ENCODE results near the gene MYH14. TPM values are rescaled to one million over a fixed set of nuclear protein-coding genes. Genes with fewer than 3 reads are reported as not detected.

MYH14 gene
- total RNA-seq, 4 donors from 2014 or later, result 8.0 to 12.8 (median 10.3) TPM

- no peak for ATAC-seq (ENCODE audit: low FRiP score)
- no peak for DNase-seq (ENCODE audit: low spot score)
- no peak for TF ChIP-seq CTCF (IDR thresholded peaks at IDR 0.05)
These were observed 72.4 kb downstream of the MYH14 start for GRCh38 chr19:50275577-50276368.

GRCh38 chr19:50276370-50277063 lies 73.1 kb downstream of the MYH14 start:
- DNase-seq (ENCODE audit: low spot score) (no peak), ATAC-seq (ENCODE audit: low FRiP score) (no peak)
- TF ChIP-seq CTCF (IDR thresholded peaks at IDR 0.05), result no peak

GRCh38 chr19:50277966-50278580 lies 74.7 kb downstream of the MYH14 start:
- DNase-seq (ENCODE audit: low spot score) (no peak), ATAC-seq (ENCODE audit: low FRiP score) (no peak)
- no peak for TF ChIP-seq CTCF (IDR thresholded peaks at IDR 0.05)

- TF ChIP-seq CTCF (IDR thresholded peaks at IDR 0.05), result no peak
- DNase-seq (ENCODE audit: low spot score) (no peak), ATAC-seq (ENCODE audit: low FRiP score) (no peak)
These were observed 76.7 kb downstream of the MYH14 start for GRCh38 chr19:50280074-50280473.

- DNase-seq (ENCODE audit: low spot score) (no peak), ATAC-seq (ENCODE audit: low FRiP score) (no peak)
- TF ChIP-seq CTCF (IDR thresholded peaks at IDR 0.05), result no peak
These were observed 77.6 kb downstream of the MYH14 start for GRCh38 chr19:50280983-50281382.

- no peak for TF ChIP-seq CTCF (IDR thresholded peaks at IDR 0.05)
- ATAC-seq (ENCODE audit: low FRiP score) (no peak), DNase-seq (ENCODE audit: low spot score) (no peak)
These were observed 78.1 kb downstream of the MYH14 start for GRCh38 chr19:50281491-50281890.

All from omental fat pad (tissue), 4 donors.